ENCODE data around the gene RASSF10.

Gene RASSF10

GRCh38 chr11:13010749-13011465 is 1.8 kb downstream of the RASSF10 start:
- H3K4me1 ChIP-seq (ENCODE audit: control insufficient read depth, insufficient read depth, low read length): peaks cover 12% of the 10 kb centered on the region
- peaks cover 62% of the 10 kb centered on the region for H3K27me3 ChIP-seq (ENCODE audit: control insufficient read depth, insufficient read depth, low read length)
- H3K9me3 ChIP-seq (ENCODE audit: control insufficient read depth, insufficient read depth, low read length): peaks cover 5% of the 10 kb centered on the region
- peak overlapping the region; percentile 50 for H3K4me3 ChIP-seq (ENCODE audit: low read depth, low read length)
- H3K9ac ChIP-seq (ENCODE audit: low read depth, low read length): no peak overlapping the region
- H3K36me3 ChIP-seq (ENCODE audit: control insufficient read depth, insufficient read depth, low read length): no peaks in the 10 kb centered on the region

GRCh38 chr11:13011466-13012055 is 2.4 kb downstream of the RASSF10 start:
- H3K36me3 ChIP-seq (ENCODE audit: control insufficient read depth, insufficient read depth, low read length): no peaks in the 10 kb centered on the region
- peaks cover 12% of the 10 kb centered on the region for H3K4me1 ChIP-seq (ENCODE audit: control insufficient read depth, insufficient read depth, low read length)
- H3K27me3 ChIP-seq (ENCODE audit: control insufficient read depth, insufficient read depth, low read length): peaks cover 59% of the 10 kb centered on the region
- no peak overlapping the region for H3K9ac ChIP-seq (ENCODE audit: low read depth, low read length)
- peak overlapping the region; percentile 27 for H3K4me3 ChIP-seq (ENCODE audit: low read depth, low read length)
- peaks cover 5% of the 10 kb centered on the region for H3K9me3 ChIP-seq (ENCODE audit: control insufficient read depth, insufficient read depth, low read length)

GRCh38 chr11:13012056-13012661 is 3.0 kb downstream of the RASSF10 start:
- Histone ChIP-seq H3K4me3 (ENCODE audit: low read depth, low read length) (no peak overlapping the region), H3K9me3 (ENCODE audit: control insufficient read depth, insufficient read depth, low read length) (peaks cover under 1% of the 10 kb centered on the region), H3K4me1 (ENCODE audit: control insufficient read depth, insufficient read depth, low read length) (peaks cover 12% of the 10 kb centered on the region), H3K9ac (ENCODE audit: low read depth, low read length) (no peak overlapping the region), H3K36me3 (ENCODE audit: control insufficient read depth, insufficient read depth, low read length) (no peaks in the 10 kb centered on the region), H3K27me3 (ENCODE audit: control insufficient read depth, insufficient read depth, low read length) (peaks cover 53% of the 10 kb centered on the region)

GRCh38 chr11:13013054-13013488 is 4.0 kb downstream of the RASSF10 start:
- peaks cover 9% of the 10 kb centered on the region for H3K4me1 ChIP-seq (ENCODE audit: control insufficient read depth, insufficient read depth, low read length)
- H3K36me3 ChIP-seq (ENCODE audit: control insufficient read depth, insufficient read depth, low read length): no peaks in the 10 kb centered on the region
- H3K27me3 ChIP-seq (ENCODE audit: control insufficient read depth, insufficient read depth, low read length): peaks cover 44% of the 10 kb centered on the region
- H3K9ac ChIP-seq (ENCODE audit: low read depth, low read length): no peak overlapping the region
- no peak overlapping the region for H3K4me3 ChIP-seq (ENCODE audit: low read depth, low read length)
- no peaks in the 10 kb centered on the region for H3K9me3 ChIP-seq (ENCODE audit: control insufficient read depth, insufficient read depth, low read length)

- H3K4me3 ChIP-seq (ENCODE audit: low read depth, low read length): no peak overlapping the region
- no peaks in the 10 kb centered on the region for H3K9me3 ChIP-seq (ENCODE audit: control insufficient read depth, insufficient read depth, low read length)
- H3K4me1 ChIP-seq (ENCODE audit: control insufficient read depth, insufficient read depth, low read length): peaks cover 7% of the 10 kb centered on the region
- H3K9ac ChIP-seq (ENCODE audit: low read depth, low read length): no peak overlapping the region
- H3K36me3 ChIP-seq (ENCODE audit: control insufficient read depth, insufficient read depth, low read length): no peaks in the 10 kb centered on the region
- H3K27me3 ChIP-seq (ENCODE audit: control insufficient read depth, insufficient read depth, low read length): peaks cover 27% of the 10 kb centered on the region
Measured at GRCh38 chr11:13015753-13016152, 6.6 kb downstream of the RASSF10 start.

- peaks cover 5% of the 10 kb centered on the region for H3K4me1 ChIP-seq (ENCODE audit: control insufficient read depth, insufficient read depth, low read length)
- H3K27me3 ChIP-seq (ENCODE audit: control insufficient read depth, insufficient read depth, low read length): peaks cover 22% of the 10 kb centered on the region
- H3K9ac ChIP-seq (ENCODE audit: low read depth, low read length): no peak overlapping the region
- H3K4me3 ChIP-seq (ENCODE audit: low read depth, low read length): no peak overlapping the region
- no peaks in the 10 kb centered on the region for H3K9me3 ChIP-seq (ENCODE audit: control insufficient read depth, insufficient read depth, low read length)
- H3K36me3 ChIP-seq (ENCODE audit: control insufficient read depth, insufficient read depth, low read length): no peaks in the 10 kb centered on the region
Measured at GRCh38 chr11:13016415-13016814, 7.3 kb downstream of the RASSF10 start.

GRCh38 chr11:13019313-13019712 is 10.2 kb downstream of the RASSF10 start:
- Histone ChIP-seq H3K27me3 (ENCODE audit: control insufficient read depth, insufficient read depth, low read length) (no peaks in the 10 kb centered on the region), H3K9me3 (ENCODE audit: control insufficient read depth, insufficient read depth, low read length) (no peaks in the 10 kb centered on the region), H3K4me1 (ENCODE audit: control insufficient read depth, insufficient read depth, low read length) (no peaks in the 10 kb centered on the region), H3K9ac (ENCODE audit: low read depth, low read length) (no peak overlapping the region), H3K4me3 (ENCODE audit: low read depth, low read length) (no peak overlapping the region), H3K36me3 (ENCODE audit: control insufficient read depth, insufficient read depth, low read length) (no peaks in the 10 kb centered on the region)

GRCh38 chr11:13023423-13023822 is 14.3 kb downstream of the RASSF10 start:
- Histone ChIP-seq H3K9me3 (ENCODE audit: control insufficient read depth, insufficient read depth, low read length) (no peaks in the 10 kb centered on the region), H3K4me3 (ENCODE audit: low read depth, low read length) (no peak overlapping the region), H3K9ac (ENCODE audit: low read depth, low read length) (no peak overlapping the region), H3K27me3 (ENCODE audit: control insufficient read depth, insufficient read depth, low read length) (no peaks in the 10 kb centered on the region), H3K36me3 (ENCODE audit: control insufficient read depth, insufficient read depth, low read length) (no peaks in the 10 kb centered on the region), H3K4me1 (ENCODE audit: control insufficient read depth, insufficient read depth, low read length) (no peaks in the 10 kb centered on the region)

GRCh38 chr11:13026722-13027121 is 17.6 kb downstream of the RASSF10 start:
- H3K9me3 ChIP-seq (ENCODE audit: control insufficient read depth, insufficient read depth, low read length): no peaks in the 10 kb centered on the region
- no peak overlapping the region for H3K4me3 ChIP-seq (ENCODE audit: low read depth, low read length)
- H3K4me1 ChIP-seq (ENCODE audit: control insufficient read depth, insufficient read depth, low read length): no peaks in the 10 kb centered on the region
- H3K9ac ChIP-seq (ENCODE audit: low read depth, low read length): no peak overlapping the region
- no peaks in the 10 kb centered on the region for H3K27me3 ChIP-seq (ENCODE audit: control insufficient read depth, insufficient read depth, low read length)
- no peaks in the 10 kb centered on the region for H3K36me3 ChIP-seq (ENCODE audit: control insufficient read depth, insufficient read depth, low read length)

- no peaks in the 10 kb centered on the region for H3K27me3 ChIP-seq (ENCODE audit: control insufficient read depth, insufficient read depth, low read length)
- H3K4me1 ChIP-seq (ENCODE audit: control insufficient read depth, insufficient read depth, low read length): no peaks in the 10 kb centered on the region
- H3K9ac ChIP-seq (ENCODE audit: low read depth, low read length): no peak overlapping the region
- no peaks in the 10 kb centered on the region for H3K9me3 ChIP-seq (ENCODE audit: control insufficient read depth, insufficient read depth, low read length)
- H3K4me3 ChIP-seq (ENCODE audit: low read depth, low read length): no peak overlapping the region
- H3K36me3 ChIP-seq (ENCODE audit: control insufficient read depth, insufficient read depth, low read length): no peaks in the 10 kb centered on the region
Measured at GRCh38 chr11:13028322-13028721, 19.2 kb downstream of the RASSF10 start.

GRCh38 chr11:13029872-13030271 is 20.8 kb downstream of the RASSF10 start:
- Histone ChIP-seq H3K4me3 (ENCODE audit: low read depth, low read length) (no peak overlapping the region), H3K27me3 (ENCODE audit: control insufficient read depth, insufficient read depth, low read length) (no peaks in the 10 kb centered on the region), H3K9me3 (ENCODE audit: control insufficient read depth, insufficient read depth, low read length) (no peaks in the 10 kb centered on the region), H3K9ac (ENCODE audit: low read depth, low read length) (no peak overlapping the region), H3K4me1 (ENCODE audit: control insufficient read depth, insufficient read depth, low read length) (no peaks in the 10 kb centered on the region), H3K36me3 (ENCODE audit: control insufficient read depth, insufficient read depth, low read length) (no peaks in the 10 kb centered on the region)

- no peaks in the 10 kb centered on the region for H3K9me3 ChIP-seq (ENCODE audit: control insufficient read depth, insufficient read depth, low read length)
- no peaks in the 10 kb centered on the region for H3K36me3 ChIP-seq (ENCODE audit: control insufficient read depth, insufficient read depth, low read length)
- H3K27me3 ChIP-seq (ENCODE audit: control insufficient read depth, insufficient read depth, low read length): no peaks in the 10 kb centered on the region
- no peak overlapping the region for H3K4me3 ChIP-seq (ENCODE audit: low read depth, low read length)
- H3K4me1 ChIP-seq (ENCODE audit: control insufficient read depth, insufficient read depth, low read length): no peaks in the 10 kb centered on the region
- no peak overlapping the region for H3K9ac ChIP-seq (ENCODE audit: low read depth, low read length)
Measured at GRCh38 chr11:13030857-13031256, 21.7 kb downstream of the RASSF10 start.

Data from iPS-15b (cell line).